HepG2 (cell line): Measurements from ENCODE around the gene ARVCF. TPM values are rescaled to one million over a fixed set of nuclear protein-coding genes. Genes with fewer than 3 reads are reported as not detected.
A peak's percentile ranks its signal among the peaks of the same experiment; 100 is the strongest.

Experiments used
- ATF7 ChIP-seq, 2 experiments: fragments of 450-650 bp in 1 of 2; sonication (generic) in 1 of 2; formaldehyde crosslinking in 1 of 2; IDR thresholded peaks; 2 replicates each; pipeline versions ENCODE4 v1.4.0 to v1.6.1; 2016 to 2020; ENCODE audit warnings: antibody characterized with exemption in 1 of 2, mild to moderate bottlenecking in 1 of 2, missing genetic modification reagents in 1 of 2
- CAMTA2 ChIP-seq: sonication (generic); formaldehyde crosslinking; IDR thresholded peaks from 2 replicates; pipeline ENCODE4 v1.4.0; 2020; ENCODE audit warnings: mild to moderate bottlenecking, missing genetic modification reagents, borderline replicate concordance
- DNMT3B ChIP-seq: conservative IDR thresholded peaks from 2 replicates; pipeline ENCODE4 v1.6.1; 2016; ENCODE audit warnings: missing biosample characterization, control low read depth
- FIP1L1 ChIP-seq: fragments of 200-400 bp; formaldehyde crosslinking; IDR thresholded peaks from 2 replicates; pipeline ENCODE4 v1.6.1; 2018; ENCODE audit warnings: low read depth, mild to moderate bottlenecking, low read length, moderate library complexity, borderline replicate concordance; ENCODE audit not compliant: insufficient read depth
- FOXO4 ChIP-seq: sonication (generic); formaldehyde crosslinking; conservative IDR thresholded peaks from 2 replicates; pipeline ENCODE4 v1.8.1; 2023; ENCODE audit warnings: missing genetic modification reagents
- MED13 ChIP-seq: sonication (generic); formaldehyde crosslinking; IDR thresholded peaks from 2 replicates; pipeline ENCODE4 v1.5.0; 2020; ENCODE audit warnings: missing genetic modification reagents
- MNT ChIP-seq: fragments of 450-650 bp; IDR thresholded peaks from 2 replicates; pipeline ENCODE4 v1.6.1; 2016
- NR0B2 ChIP-seq: sonication (generic); formaldehyde crosslinking; IDR thresholded peaks from 2 replicates; pipeline ENCODE4 v1.4.0; 2020; ENCODE audit warnings: mild to moderate bottlenecking, missing genetic modification reagents
- POGK ChIP-seq: sonication (generic); formaldehyde crosslinking; conservative IDR thresholded peaks from 2 replicates; pipeline ENCODE4 v1.8.0; 2022; ENCODE audit warnings: mild to moderate bottlenecking, moderate library complexity, missing genetic modification reagents
- REPIN1 ChIP-seq: sonication (generic); formaldehyde crosslinking; IDR thresholded peaks from 2 replicates; pipeline ENCODE4 v1.8.0; 2022; ENCODE audit warnings: missing genetic modification reagents, low read depth, mild to moderate bottlenecking, borderline replicate concordance
- TFE3 ChIP-seq: IDR thresholded peaks from 2 replicates; pipeline ENCODE4 v1.6.1; 2016
- ZNF230 ChIP-seq: sonication (generic); formaldehyde crosslinking; IDR thresholded peaks from 2 replicates; pipeline ENCODE4 v1.4.0; 2020; ENCODE audit warnings: mild to moderate bottlenecking, missing genetic modification reagents
- ZNF280B ChIP-seq: sonication (generic); formaldehyde crosslinking; IDR thresholded peaks from 2 replicates; pipeline ENCODE4 v1.5.0; 2020; ENCODE audit warnings: missing genetic modification reagents, mild to moderate bottlenecking, borderline replicate concordance
- ZNF770 ChIP-seq: sonication (generic); formaldehyde crosslinking; IDR thresholded peaks from 2 replicates; pipeline ENCODE4 v1.5.0; 2020; ENCODE audit warnings: mild to moderate bottlenecking, missing genetic modification reagents
- ZNF891 ChIP-seq: sonication (generic); formaldehyde crosslinking; IDR thresholded peaks from 2 replicates; pipeline ENCODE4 v1.5.0; 2020; ENCODE audit warnings: mild to moderate bottlenecking, missing genetic modification reagents
- ZSCAN22 ChIP-seq: sonication (generic); formaldehyde crosslinking; IDR thresholded peaks from 2 replicates; pipeline ENCODE4 v1.4.0; 2020; ENCODE audit warnings: mild to moderate bottlenecking, missing genetic modification reagents
- polyA plus RNA-seq, 8 experiments: library from polyadenylated mRNA; depleted of rRNA in 3 of 8; stranded (reverse) in 7 of 8; unstranded in 1 of 8; fragments of >200 nt; fragmentation: Illumina TruSeq in 4 of 8; extraction: Trizol in 4 of 8; gene quantifications; 2 replicates each; pipeline versions ENCODE4 v1.2.1 to v1.2.3, GENCODE V29; 2011 to 2016; ENCODE audit warnings: low read depth in 4 of 8, missing spikeins in 1 of 8, mixed read lengths in 1 of 8; ENCODE audit not compliant: insufficient read depth in 1 of 8
- total RNA-seq, 5 experiments: library from RNA; depleted of rRNA; stranded (reverse); fragments of >200 nt; fragmentation: Illumina TruSeq; extraction: Trizol; gene quantifications; 2 replicates each; pipeline ENCODE4 v1.2.3, GENCODE V29; 2016; ENCODE audit warnings: low read depth in 1 of 5

ARVCF gene
- total and polyA plus RNA-seq, 2 of the 13 experiments (the other 11 are each of a cell fraction or from before 2014, with no cell fraction given): 16.4 to 17.7 TPM

GRCh38 chr22:19942157-19943081 is 74.2 kb downstream of the ARVCF start (continued):
- TF ChIP-seq ZNF770 (CRISPR knock-in tag): no peak
- 0 out of 2 replicates have a peak, but pooled peaks have one; percentile 21 for TF ChIP-seq NR0B2 (CRISPR knock-in tag)
- no peak for TF ChIP-seq CAMTA2 (CRISPR knock-in tag)
- TF ChIP-seq ZNF891: no peak
- no peak for TF ChIP-seq MNT
- no peak for TF ChIP-seq POGK (CRISPR knock-in tag)
- TF ChIP-seq MED13 (CRISPR knock-in tag): no peak
- no peak for TF ChIP-seq ZNF230
- 0 out of 2 replicates have a peak, but pooled peaks have one; percentile 16 for TF ChIP-seq REPIN1
- TF ChIP-seq ATF7 (IDR thresholded peaks at IDR 0.05): no peak
- no peak for TF ChIP-seq ATF7 (CRISPR knock-in tag; IDR thresholded peaks at IDR 0.05)
- TF ChIP-seq ZNF280B (CRISPR knock-in tag): no peak
- TF ChIP-seq FIP1L1: no peak
- no peak; the same call in 1 of the 2 replicates for TF ChIP-seq DNMT3B (CRISPR knock-in tag)
- TF ChIP-seq TFE3 (CRISPR knock-in tag): no peak
- no peak for TF ChIP-seq FOXO4 (CRISPR knock-in tag)
- TF ChIP-seq ZSCAN22 (CRISPR knock-in tag): no peak
